ENCODE results near the gene EEPD1. TPM values are rescaled to one million over a fixed set of nuclear protein-coding genes. Genes with fewer than 3 reads are reported as not detected.
A peak's percentile ranks its signal among the peaks of the same experiment; 100 is the strongest.

The EEPD1 gene
- total and polyA plus RNA-seq, 11 donors, result 3.7 to 12.2 (median 7.7) TPM

DNA sequence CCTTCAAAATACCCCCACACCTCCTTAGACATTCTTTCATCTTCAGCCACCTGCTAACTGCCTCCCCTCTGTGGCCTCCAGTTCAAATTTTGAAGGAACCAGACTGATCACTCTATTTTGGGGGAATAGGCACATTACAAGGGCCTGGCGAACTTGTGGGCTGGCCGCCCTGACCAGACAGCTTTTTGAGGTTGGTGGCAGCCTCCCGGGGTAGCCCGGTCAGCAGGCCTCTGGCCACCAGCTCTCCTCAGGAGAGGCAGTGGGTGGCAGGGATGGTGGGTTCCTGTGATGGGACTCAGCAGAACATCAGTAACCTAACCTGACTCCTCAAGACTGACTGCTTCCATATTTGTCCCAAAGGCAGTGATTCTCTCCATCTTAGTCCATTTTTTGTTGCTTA, 17.4 kb upstream of the EEPD1 start:
- no peaks in the 10 kb centered on the region for H3K27me3 ChIP-seq
- intact Hi-C loops (cut with DNase I), result no loop called here
- peaks cover 0 to 2% (median 0%) of the 10 kb centered on the region in 12 donors for H3K9me3 ChIP-seq
- DNase-seq (no peak), ATAC-seq (no peak)
- no peaks in the 10 kb centered on the region for H3K36me3 ChIP-seq
- no peak overlapping the region for H3K27ac ChIP-seq
- no peak overlapping the region for H3K4me3 ChIP-seq
- TF ChIP-seq, protein P1, sequence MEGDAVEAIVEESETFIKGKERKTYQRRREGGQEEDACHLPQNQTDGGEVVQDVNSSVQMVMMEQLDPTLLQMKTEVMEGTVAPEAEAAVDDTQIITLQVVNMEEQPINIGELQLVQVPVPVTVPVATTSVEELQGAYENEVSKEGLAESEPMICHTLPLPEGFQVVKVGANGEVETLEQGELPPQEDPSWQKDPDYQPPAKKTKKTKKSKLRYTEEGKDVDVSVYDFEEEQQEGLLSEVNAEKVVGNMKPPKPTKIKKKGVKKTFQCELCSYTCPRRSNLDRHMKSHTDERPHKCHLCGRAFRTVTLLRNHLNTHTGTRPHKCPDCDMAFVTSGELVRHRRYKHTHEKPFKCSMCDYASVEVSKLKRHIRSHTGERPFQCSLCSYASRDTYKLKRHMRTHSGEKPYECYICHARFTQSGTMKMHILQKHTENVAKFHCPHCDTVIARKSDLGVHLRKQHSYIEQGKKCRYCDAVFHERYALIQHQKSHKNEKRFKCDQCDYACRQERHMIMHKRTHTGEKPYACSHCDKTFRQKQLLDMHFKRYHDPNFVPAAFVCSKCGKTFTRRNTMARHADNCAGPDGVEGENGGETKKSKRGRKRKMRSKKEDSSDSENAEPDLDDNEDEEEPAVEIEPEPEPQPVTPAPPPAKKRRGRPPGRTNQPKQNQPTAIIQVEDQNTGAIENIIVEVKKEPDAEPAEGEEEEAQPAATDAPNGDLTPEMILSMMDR (IDR thresholded peaks at IDR 0.05), result no peak
- no peak for TF ChIP-seq POLR2A (IDR thresholded peaks at IDR 0.05)
- WGBS, 4 donors, result 98 to 99% (median 99%) methylated on average over 4 of the region's 4 CpGs
- H3K4me1 ChIP-seq, result peaks cover 0 to 21% (median 5%) of the 10 kb centered on the region in 12 donors

DNA sequence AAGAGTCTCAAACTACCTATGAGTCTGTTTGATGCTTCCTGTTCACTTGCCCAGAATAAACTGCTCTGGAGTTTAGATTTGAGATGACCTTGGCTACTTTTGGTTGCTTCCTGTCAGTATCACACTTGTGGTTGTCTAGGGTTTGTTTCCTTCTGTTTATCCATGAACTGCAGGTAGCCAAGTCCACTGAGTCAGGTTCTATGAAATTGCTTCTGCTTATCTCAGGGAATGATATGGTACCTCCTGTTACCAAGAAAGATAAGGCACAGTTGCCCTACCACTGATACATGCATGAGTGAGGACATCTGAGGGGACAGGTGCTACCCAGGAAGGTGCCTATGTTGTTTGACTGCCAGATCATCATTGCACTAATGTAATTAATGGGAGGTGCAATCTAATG, 15.8 kb upstream of the EEPD1 start:
- ATAC-seq (peak in 3 of 4 donors; percentile 34 to 36 (median 36)), DNase-seq (no peak)
- Histone ChIP-seq H3K4me3 (no peak overlapping the region), H3K27ac (no peak overlapping the region), H3K36me3 (no peaks in the 10 kb centered on the region), H3K9me3 (peaks cover 0 to 7% (median 0%) of the 10 kb centered on the region in 12 donors), H3K4me1 (peaks cover 0 to 11% (median 0%) of the 10 kb centered on the region in 12 donors), H3K27me3 (no peaks in the 10 kb centered on the region)
- TF ChIP-seq, protein P1 (IDR thresholded peaks at IDR 0.05), result no peak
- TF ChIP-seq POLR2A (IDR thresholded peaks at IDR 0.05), result no peak
- intact Hi-C loops (cut with DNase I), result no loop called here

DNA sequence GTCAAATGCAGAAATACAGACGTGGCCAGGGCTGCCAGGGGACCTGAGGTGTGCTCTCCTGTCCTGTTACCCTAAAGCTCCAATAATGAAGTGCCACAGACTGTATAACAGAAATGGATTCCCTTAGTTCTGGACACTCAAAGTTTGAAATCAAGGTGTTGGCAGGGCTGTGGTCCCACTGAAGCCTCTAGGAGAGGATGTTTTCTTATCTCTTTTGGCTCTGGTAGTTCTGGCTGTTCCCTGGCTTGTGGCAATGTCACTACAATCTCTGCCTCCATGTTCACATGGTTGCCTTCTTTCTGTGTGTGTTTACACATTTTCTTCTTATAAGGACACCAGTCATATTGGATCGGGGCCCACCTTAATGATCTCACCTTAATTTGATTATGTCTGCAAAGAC, 15.3 kb upstream of the EEPD1 start:
- 76 to 86% (median 82%) methylated on average over 2 of the region's 2 CpGs for WGBS, 4 donors
- ATAC-seq (peak; percentile 22 to 72 (median 50)), DNase-seq (no peak)
- peaks cover 0 to 7% (median 0%) of the 10 kb centered on the region in 12 donors for H3K9me3 ChIP-seq
- TF ChIP-seq POLR2A (IDR thresholded peaks at IDR 0.05), result no peak
- TF ChIP-seq, protein P1 (IDR thresholded peaks at IDR 0.05), result no peak
- intact Hi-C loops (cut with DNase I), result no loop called here
- no peak overlapping the region for H3K4me3 ChIP-seq
- no peak overlapping the region for H3K27ac ChIP-seq
- no peaks in the 10 kb centered on the region for H3K27me3 ChIP-seq
- H3K4me1 ChIP-seq, result peaks cover 0 to 11% (median 0%) of the 10 kb centered on the region in 12 donors
- H3K36me3 ChIP-seq, result no peaks in the 10 kb centered on the region

DNA sequence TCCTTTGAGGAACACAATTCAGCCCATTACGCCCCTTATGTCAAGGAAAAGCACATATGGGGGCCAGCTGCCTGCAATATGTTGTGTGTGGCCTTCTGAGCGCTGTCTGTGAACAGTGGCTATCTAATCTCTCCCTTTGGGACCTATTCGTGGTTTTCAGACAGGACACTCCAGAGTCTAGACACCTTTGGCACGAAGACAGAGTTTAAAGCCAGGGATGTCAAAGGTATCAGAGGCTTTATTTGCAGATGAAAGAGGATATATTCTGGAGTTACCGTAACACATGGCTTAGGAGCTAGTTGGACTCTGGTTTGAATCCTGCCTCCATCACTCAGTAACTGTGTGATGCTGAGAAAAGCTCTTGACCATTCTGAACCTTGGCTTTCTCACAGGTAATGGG, 14.8 kb upstream of the EEPD1 start:
- H3K27ac ChIP-seq, result no peak overlapping the region
- no peaks in the 10 kb centered on the region for H3K36me3 ChIP-seq
- DNase-seq (no peak), ATAC-seq (no peak)
- TF ChIP-seq POLR2A (IDR thresholded peaks at IDR 0.05), result no peak
- TF ChIP-seq, protein P1 (IDR thresholded peaks at IDR 0.05), result no peak
- 69 to 75% (median 72%) methylated on average over 5 of the region's 5 CpGs for WGBS, 4 donors
- intact Hi-C loops (cut with DNase I), result no loop called here
- no peak overlapping the region for H3K4me3 ChIP-seq
- H3K4me1 ChIP-seq, result peaks cover 0 to 11% (median 0%) of the 10 kb centered on the region in 12 donors
- H3K27me3 ChIP-seq, result no peaks in the 10 kb centered on the region
- H3K9me3 ChIP-seq, result peaks cover 0 to 7% (median 0%) of the 10 kb centered on the region in 12 donors
